Esophagus muscularis mucosa (tissue), 3 donors: Measurements from ENCODE around the gene MMP21.

ENCODE experiments used
- EP300 ChIP-seq: sonication (generic); formaldehyde crosslinking; IDR thresholded peaks from one replicate; pipeline ENCODE4 v1.6.1; 2017; ENCODE audit warnings: antibody characterized with exemption
- TF ChIP-seq, protein P1 (sequence below), 3 experiments: fragments of 200-600 bp in 2 of 3; fragments of 450-650 bp in 1 of 3; sonication (generic) in 2 of 3; IDR thresholded peaks; one replicate each; pipeline ENCODE4 v1.5.1; 2017 to 2019; ENCODE audit warnings: antibody characterized with exemption in 3 of 3, mild to moderate bottlenecking in 2 of 3, moderate library complexity in 1 of 3

DNA sequence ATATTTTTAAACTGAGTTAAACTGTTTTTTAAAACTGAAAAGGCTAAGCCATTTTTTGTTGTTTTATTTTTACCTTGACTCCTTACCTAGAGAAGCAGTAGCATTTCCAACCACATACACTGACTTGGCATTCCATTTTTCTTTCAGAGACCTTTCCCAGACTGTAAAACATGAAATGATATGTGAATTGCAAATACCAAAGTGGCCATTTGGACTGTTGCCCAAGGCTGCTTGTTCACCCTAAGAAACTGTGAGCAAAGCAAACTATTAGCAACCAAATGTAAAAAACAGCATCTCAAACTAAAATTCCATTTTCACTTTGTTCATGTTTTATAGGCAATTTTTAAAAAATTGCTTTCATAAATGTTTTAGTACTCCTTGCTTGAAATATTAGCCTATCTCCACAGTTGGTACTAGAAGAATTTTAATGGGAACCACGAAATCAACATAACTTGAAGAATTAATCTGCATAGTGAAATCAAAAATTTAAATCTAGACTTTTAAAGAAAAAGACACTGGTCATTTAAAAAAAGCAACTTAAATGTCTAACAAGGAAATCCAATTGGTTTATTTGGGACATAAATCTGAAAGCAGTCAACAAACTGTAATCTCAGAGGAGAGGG, 36.6 kb upstream of the MMP21 start:
- TF ChIP-seq, protein P1, sequence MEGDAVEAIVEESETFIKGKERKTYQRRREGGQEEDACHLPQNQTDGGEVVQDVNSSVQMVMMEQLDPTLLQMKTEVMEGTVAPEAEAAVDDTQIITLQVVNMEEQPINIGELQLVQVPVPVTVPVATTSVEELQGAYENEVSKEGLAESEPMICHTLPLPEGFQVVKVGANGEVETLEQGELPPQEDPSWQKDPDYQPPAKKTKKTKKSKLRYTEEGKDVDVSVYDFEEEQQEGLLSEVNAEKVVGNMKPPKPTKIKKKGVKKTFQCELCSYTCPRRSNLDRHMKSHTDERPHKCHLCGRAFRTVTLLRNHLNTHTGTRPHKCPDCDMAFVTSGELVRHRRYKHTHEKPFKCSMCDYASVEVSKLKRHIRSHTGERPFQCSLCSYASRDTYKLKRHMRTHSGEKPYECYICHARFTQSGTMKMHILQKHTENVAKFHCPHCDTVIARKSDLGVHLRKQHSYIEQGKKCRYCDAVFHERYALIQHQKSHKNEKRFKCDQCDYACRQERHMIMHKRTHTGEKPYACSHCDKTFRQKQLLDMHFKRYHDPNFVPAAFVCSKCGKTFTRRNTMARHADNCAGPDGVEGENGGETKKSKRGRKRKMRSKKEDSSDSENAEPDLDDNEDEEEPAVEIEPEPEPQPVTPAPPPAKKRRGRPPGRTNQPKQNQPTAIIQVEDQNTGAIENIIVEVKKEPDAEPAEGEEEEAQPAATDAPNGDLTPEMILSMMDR (IDR thresholded peaks at IDR 0.05): no peak
- no peak for TF ChIP-seq EP300
